Spleen (tissue), 11 donors: ENCODE results near the gene ACYP1. TPM values are rescaled to one million over a fixed set of nuclear protein-coding genes. Genes with fewer than 3 reads are reported as not detected.

ENCODE experiments used
- DNase-seq: peaks from one replicate; pipeline ENCODE4 v3.0.0-alpha.2; 2020
- H3K27ac ChIP-seq, 8 donors: fragments of 200-600 bp; sonication (generic) in 7 of 8; 1 replicate in 4 of 8; 2 replicates in 4 of 8; pipeline versions ENCODE4 v1.5.0 to v1.8.0; 2016 to 2021; ENCODE audit warnings: inconsistent platforms in 4 of 8, mild to moderate bottlenecking in 4 of 8, moderate library complexity in 1 of 8
- H3K27me3 ChIP-seq, 7 donors: fragments of 200-600 bp; sonication (generic) in 6 of 7; replicated peaks in 1 of 7; 1 replicate in 4 of 7; 2 replicates in 3 of 7; pipeline versions ENCODE4 v1.5.0 to v1.8.0; 2016 to 2021; ENCODE audit warnings: inconsistent platforms in 3 of 7, mild to moderate bottlenecking in 1 of 7
- H3K36me3 ChIP-seq, 6 donors: fragments of 200-600 bp; sonication (generic) in 5 of 6; 1 replicate in 4 of 6; 2 replicates in 2 of 6; pipeline versions ENCODE4 v1.5.0 to v1.8.0; 2016 to 2021; ENCODE audit warnings: inconsistent platforms in 2 of 6
- H3K4me1 ChIP-seq, 6 donors: fragments of 200-600 bp; sonication (generic) in 5 of 6; 1 replicate in 3 of 6; 2 replicates in 3 of 6; pipeline versions ENCODE4 v1.5.0 to v1.8.0; 2016 to 2021; ENCODE audit warnings: inconsistent platforms in 3 of 6
- H3K4me3 ChIP-seq, 8 donors: fragments of 200-600 bp; sonication (generic) in 7 of 8; 1 replicate in 4 of 8; 2 replicates in 4 of 8; pipeline versions ENCODE4 v1.5.0 to v1.8.0; 2016 to 2021; ENCODE audit warnings: inconsistent platforms in 4 of 8, mild to moderate bottlenecking in 4 of 8, moderate library complexity in 2 of 8
- H3K9me3 ChIP-seq, 8 donors: fragments of 200-600 bp; sonication (generic) in 7 of 8; 1 replicate in 4 of 8; 2 replicates in 4 of 8; pipeline versions ENCODE4 v1.5.0 to v1.8.0; 2016 to 2021; ENCODE audit warnings: inconsistent platforms in 4 of 8
- CTCF ChIP-seq, 11 experiments: fragments of 200-600 bp in 7 of 11; fragments of 450-650 bp in 4 of 11; sonication (generic) in 4 of 11; IDR thresholded peaks in 8 of 11; conservative IDR thresholded peaks in 3 of 11; 1 replicate in 7 of 11; 2 replicates in 4 of 11; pipeline versions ENCODE4 v1.4.0 to v1.8.0; 2016 to 2021; ENCODE audit warnings: antibody characterized with exemption in 11 of 11, inconsistent platforms in 4 of 11, mild to moderate bottlenecking in 1 of 11
- POLR2A ChIP-seq, 3 donors: fragments of 450-650 bp; IDR thresholded peaks; one replicate each; pipeline ENCODE4 v1.5.1; 2017; ENCODE audit warnings: antibody characterized with exemption in 3 of 3, mild to moderate bottlenecking in 1 of 3
- POLR2AphosphoS5 ChIP-seq, 3 donors: sonication (generic); formaldehyde crosslinking; IDR thresholded peaks; one replicate each; pipeline ENCODE4 v1.5.1; 2017; ENCODE audit warnings: antibody characterized with exemption in 3 of 3
- WGBS, 5 donors: extraction: QIAGEN DNeasy Blood & Tissue Kit in 3 of 5; methylation state at CpG; one replicate each; pipeline versions ENCODE4 v1.1.5 to v1.1.7; 2013 to 2018; 5-methylcytosine and 5-hydroxymethylcytosine counted together
- intact Hi-C: fragments of 100-400 bp; cut with DNase I; formaldehyde crosslinking; loops from one replicate; pipeline ENCODE4 v1.15.0; 2023; ENCODE audit warnings: low total_unique reads
- polyA plus RNA-seq, 3 donors: library from polyadenylated mRNA; stranded (reverse); fragments of 200-250 nt; gene quantifications; one replicate each; pipeline ENCODE4 v1.2.1, GENCODE V29; 2013
- total RNA-seq, 7 donors: library from RNA; depleted of rRNA in 3 of 7; stranded (reverse); fragments of >200 nt in 3 of 7; fragmentation: NEBNext Ultra II Directional in 4 of 7; extraction: Animal tissue kit (Norgen Biotek cat#: 25700) in 4 of 7; gene quantifications; one replicate each; pipeline versions ENCODE4 v1.1.0 to v1.2.1, GENCODE V29; 2016 to 2021
- donor health status: healthy with polysubstance abuse.
- donor health status: DM: no; HTN: no; CAD: no; lungs with moderate emphysema.
- donor health status: DM: no; HTN: no; CAD: no.
- donor health status: Bipolar disorder and iron deficiency.
- donor health status: healthy.
- donor health status: DM: no; HTN: no; CAD: no.
- donor health status: DM: yes; HTN: yes; CAD: no.

ACYP1 gene
- total and polyA plus RNA-seq, 10 donors, result 6.8 to 27.7 (median 20.2) TPM

- Histone ChIP-seq H3K4me3 (no peak overlapping the region), H3K27ac (no peak overlapping the region), H3K9me3 (no peaks in the 10 kb centered on the region), H3K4me1 (no peaks in the 10 kb centered on the region), H3K27me3 (no peaks in the 10 kb centered on the region), H3K36me3 (peaks cover 0 to 78% (median 63%) of the 10 kb centered on the region in 6 donors)
- no peak for TF ChIP-seq POLR2AphosphoS5 (IDR thresholded peaks at IDR 0.05)
- no peak for TF ChIP-seq CTCF (IDR thresholded peaks at IDR 0.05 in 8 of 11, conservative IDR thresholded peaks at IDR 0.05 in 3 of 11)
- TF ChIP-seq POLR2A (IDR thresholded peaks at IDR 0.05), result no peak
- no peak for DNase-seq
- WGBS, 5 donors, result 83 to 100% (median 96%) methylated on average over 1 of the region's 1 CpG
- intact Hi-C loops, result loop anchor here (10.0 kb wide), 2 partner anchors 138 to 218 kb away; no protein-coding TSS in a partner anchor
Observed at GRCh38 chr14:75083271-75083670, 19.4 kb upstream of the ACYP1 start.

- Histone ChIP-seq H3K4me1 (no peaks in the 10 kb centered on the region), H3K27ac (no peak overlapping the region), H3K9me3 (no peaks in the 10 kb centered on the region), H3K4me3 (no peak overlapping the region), H3K36me3 (peaks cover 0 to 62% (median 48%) of the 10 kb centered on the region in 6 donors), H3K27me3 (no peaks in the 10 kb centered on the region)
- TF ChIP-seq POLR2AphosphoS5 (IDR thresholded peaks at IDR 0.05), result no peak
- no peak for TF ChIP-seq CTCF (IDR thresholded peaks at IDR 0.05 in 8 of 11, conservative IDR thresholded peaks at IDR 0.05 in 3 of 11)
- TF ChIP-seq POLR2A (IDR thresholded peaks at IDR 0.05), result no peak
- intact Hi-C loops, result loop anchor here (10.0 kb wide), 2 partner anchors 137 to 217 kb away; no protein-coding TSS in a partner anchor
- DNase-seq, result no peak
- WGBS, 5 donors, result 86 to 97% (median 93%) methylated on average over 2 of the region's 2 CpGs
Observed at GRCh38 chr14:75081660-75082229, 17.9 kb upstream of the ACYP1 start.

GRCh38 chr14:75079521-75079920, 15.7 kb upstream of the ACYP1 start:
- no peaks in the 10 kb centered on the region for H3K9me3 ChIP-seq
- peaks cover 0 to 40% (median 27%) of the 10 kb centered on the region in 6 donors for H3K36me3 ChIP-seq
- TF ChIP-seq POLR2AphosphoS5 (IDR thresholded peaks at IDR 0.05) (no peak), CTCF (IDR thresholded peaks at IDR 0.05 in 8 of 11, conservative IDR thresholded peaks at IDR 0.05 in 3 of 11) (no peak), POLR2A (IDR thresholded peaks at IDR 0.05) (no peak)
- H3K27ac ChIP-seq, result no peak overlapping the region
- WGBS, 5 donors, result 45 to 76% (median 50%) methylated on average over 4 of the region's 4 CpGs
- no peak for DNase-seq
- no peaks in the 10 kb centered on the region for H3K4me1 ChIP-seq
- H3K27me3 ChIP-seq, result no peaks in the 10 kb centered on the region
- intact Hi-C loops, result no loop called here
- no peak overlapping the region for H3K4me3 ChIP-seq

GRCh38 chr14:75077794-75078193, 14.0 kb upstream of the ACYP1 start:
- Histone ChIP-seq H3K4me1 (no peaks in the 10 kb centered on the region), H3K36me3 (peaks cover 0 to 23% (median 10%) of the 10 kb centered on the region in 6 donors), H3K9me3 (no peaks in the 10 kb centered on the region), H3K27ac (no peak overlapping the region), H3K4me3 (no peak overlapping the region), H3K27me3 (no peaks in the 10 kb centered on the region)
- intact Hi-C loops, result no loop called here
- DNase-seq, result no peak
- no peak for TF ChIP-seq CTCF (IDR thresholded peaks at IDR 0.05 in 8 of 11, conservative IDR thresholded peaks at IDR 0.05 in 3 of 11)
- TF ChIP-seq POLR2A (IDR thresholded peaks at IDR 0.05), result no peak
- TF ChIP-seq POLR2AphosphoS5 (IDR thresholded peaks at IDR 0.05), result no peak
